GM18502 (cell line): ENCODE data around the gene NT5E.
A peak's percentile ranks its signal among the peaks of the same experiment; 100 is the strongest.

ENCODE experiments used
- ATAC-seq: cut with Tn5 transposase; IDR thresholded peaks from one replicate; pipeline ENCODE4 v1.9.1; 2021; ENCODE audit warnings: mild to moderate bottlenecking; ENCODE audit not compliant: unreplicated experiment, poor library complexity

The NT5E gene

DNA sequence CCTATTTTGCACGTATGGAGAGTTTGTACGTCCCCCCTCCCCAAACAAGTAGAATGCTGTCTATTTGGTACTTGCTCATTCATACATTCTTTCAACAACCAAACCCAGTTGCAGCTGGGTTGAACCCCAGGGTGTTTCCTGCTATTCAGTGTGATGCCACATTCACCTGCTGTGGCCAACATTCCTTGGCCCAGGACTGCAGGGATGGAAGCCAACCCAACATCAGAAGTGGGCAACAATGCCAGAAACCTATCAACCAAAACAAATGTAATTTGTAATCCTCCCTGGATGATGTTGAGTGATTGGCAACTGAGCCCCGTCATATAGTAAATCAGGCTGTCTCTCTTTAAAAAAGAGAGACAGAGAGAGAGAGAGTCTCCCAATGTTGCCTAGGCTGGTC is 8.9 kb downstream of the NT5E start:
- ATAC-seq, result no peak

DNA sequence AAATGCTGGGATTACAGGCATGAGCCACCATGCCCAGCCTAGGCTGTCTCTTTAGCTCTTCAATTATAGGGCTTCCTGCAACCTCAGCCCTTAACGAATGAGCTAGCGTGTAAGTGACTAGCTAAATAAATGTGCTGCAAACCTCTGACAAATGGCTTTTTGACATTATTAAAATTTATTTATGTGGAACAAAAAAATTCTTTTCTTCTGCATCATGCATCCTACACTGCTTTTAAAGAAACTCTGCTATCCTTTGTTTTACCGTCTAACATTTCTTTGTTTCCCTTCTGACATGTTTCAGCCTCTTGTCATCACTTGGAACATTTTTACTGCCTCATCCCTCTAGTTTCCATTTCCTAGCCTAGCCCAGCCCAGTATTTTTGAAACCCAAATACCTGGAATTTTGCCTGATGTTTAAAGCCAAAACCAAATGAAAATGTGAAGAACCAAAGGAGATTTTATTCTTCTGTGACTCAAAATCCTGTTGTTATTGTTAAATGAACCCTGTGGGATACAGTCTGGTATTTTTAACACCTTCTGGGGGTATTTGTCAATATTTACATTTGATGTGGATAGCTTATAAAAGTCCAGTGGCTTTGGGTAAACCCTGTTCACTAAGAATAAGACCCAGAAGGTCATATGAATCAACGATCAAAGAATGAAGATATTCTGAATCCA is 9.5 kb downstream of the NT5E start:
- ATAC-seq, result no peak

DNA sequence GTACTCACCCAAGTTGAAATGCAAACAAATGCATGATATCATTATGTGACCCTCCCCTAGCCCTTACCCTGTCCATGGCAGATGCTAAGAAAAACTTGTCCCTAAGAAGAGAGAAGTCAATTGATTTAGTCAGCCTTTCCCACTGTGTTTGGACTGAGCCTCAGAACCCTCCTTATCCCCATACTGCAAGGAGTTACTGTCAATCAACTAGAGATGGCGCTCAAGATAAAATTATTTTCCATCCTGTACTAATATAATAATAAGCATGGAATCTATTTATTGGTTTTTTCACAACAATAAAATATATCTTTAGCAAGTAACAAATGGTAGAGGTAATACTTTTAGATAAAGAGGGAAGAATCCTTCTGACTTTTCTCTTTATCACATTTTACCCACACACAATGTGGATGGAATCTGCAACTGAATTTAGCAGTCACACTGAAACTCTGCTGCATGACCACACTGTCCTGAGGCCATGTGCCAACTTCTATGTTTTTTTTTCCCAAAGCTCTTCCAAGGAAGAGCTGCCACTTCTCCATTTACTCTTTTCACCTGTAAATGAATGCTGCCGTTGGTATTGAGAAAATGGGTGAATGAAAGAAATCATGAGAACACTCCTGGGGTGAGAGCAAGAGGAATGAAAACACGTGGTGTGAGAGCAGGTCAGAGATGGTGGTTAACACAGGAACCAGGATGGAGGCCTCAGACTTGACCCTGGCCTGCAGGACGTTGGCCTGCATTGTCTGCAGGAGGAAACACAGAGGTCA is 10.5 kb downstream of the NT5E start:
- ATAC-seq, result peak; percentile 28

- peak; percentile 75 for ATAC-seq
Measured at GRCh38 chr6:85460921-85461797, 11.3 kb downstream of the NT5E start.

DNA sequence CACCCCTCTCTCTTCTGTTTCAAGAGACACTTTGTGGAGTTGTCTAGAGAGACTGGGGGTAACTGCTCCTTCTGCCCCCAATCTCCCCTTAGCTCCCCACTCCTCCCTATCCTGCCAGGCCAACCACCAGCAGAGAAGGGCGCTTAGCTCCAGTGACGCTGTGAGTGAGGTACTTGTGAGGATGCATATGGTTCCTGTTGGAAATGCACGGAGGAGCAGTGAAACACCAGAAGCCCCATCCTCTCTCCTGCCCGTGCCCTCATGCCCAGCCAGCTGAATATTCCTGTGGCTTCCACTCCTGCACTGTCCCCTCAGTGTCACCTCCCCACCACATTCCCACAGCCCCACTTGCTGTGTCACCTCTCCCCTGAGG is 11.9 kb downstream of the NT5E start:
- ATAC-seq, result peak; percentile 1

GRCh38 chr6:85462673-85463072 is 12.8 kb downstream of the NT5E start:
- no peak for ATAC-seq

- no peak for ATAC-seq
Measured at GRCh38 chr6:85463621-85464259, 13.9 kb downstream of the NT5E start.

GRCh38 chr6:85464260-85464644 is 14.4 kb downstream of the NT5E start:
- no peak for ATAC-seq

- ATAC-seq, result no peak
Measured at GRCh38 chr6:85464722-85465150, 14.9 kb downstream of the NT5E start.

DNA sequence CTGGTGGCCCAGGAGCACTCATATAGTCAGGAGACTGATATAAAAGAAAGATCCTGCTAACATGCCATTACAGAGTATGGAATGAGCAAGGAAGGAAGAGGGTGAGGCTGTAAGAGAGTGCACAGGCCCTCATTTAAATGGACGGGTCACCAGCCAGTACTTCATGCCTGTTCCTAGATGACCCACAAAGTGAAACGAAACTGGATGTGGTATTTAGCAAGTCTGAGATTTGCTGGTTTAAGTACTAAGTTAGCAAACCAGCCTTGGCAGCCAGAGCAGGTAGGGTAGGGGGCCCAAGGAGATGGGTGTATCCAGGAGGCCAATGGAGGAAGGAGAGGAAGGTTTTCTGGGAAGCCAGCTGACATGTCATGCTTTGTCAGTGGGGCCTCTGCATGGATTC is 15.9 kb downstream of the NT5E start:
- ATAC-seq, result peak; percentile 51

- no peak for ATAC-seq
Measured at GRCh38 chr6:85468326-85468725, 18.4 kb downstream of the NT5E start.

GRCh38 chr6:85469276-85470022 is 19.6 kb downstream of the NT5E start:
- no peak for ATAC-seq

- no peak for ATAC-seq
Measured at GRCh38 chr6:85470023-85470410, 20.1 kb downstream of the NT5E start.

- no peak for ATAC-seq
Measured at GRCh38 chr6:85472744-85473143, 22.9 kb downstream of the NT5E start.

- no peak for ATAC-seq
Measured at GRCh38 chr6:85473748-85474147, 23.9 kb downstream of the NT5E start.

DNA sequence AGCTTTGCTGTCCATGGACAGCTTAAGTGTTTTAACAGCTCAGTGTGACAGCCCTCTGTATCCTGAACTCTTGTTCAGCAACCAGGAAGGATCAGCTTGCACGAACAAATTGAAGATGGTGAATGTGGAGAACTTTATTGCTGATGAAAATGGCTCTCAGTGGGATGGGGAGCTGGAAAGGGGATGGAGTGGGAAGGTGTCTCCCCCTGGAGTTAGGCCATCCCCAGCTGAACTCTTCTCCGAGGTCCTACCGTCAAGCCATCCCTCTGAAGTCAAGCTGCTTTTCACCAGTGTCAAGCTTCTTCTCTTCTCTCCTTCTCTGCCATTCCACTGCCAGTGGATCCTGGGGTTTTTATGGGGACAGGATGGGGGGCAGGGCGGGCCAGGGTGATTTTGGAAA is 26.6 kb downstream of the NT5E start:
- no peak for ATAC-seq

DNA sequence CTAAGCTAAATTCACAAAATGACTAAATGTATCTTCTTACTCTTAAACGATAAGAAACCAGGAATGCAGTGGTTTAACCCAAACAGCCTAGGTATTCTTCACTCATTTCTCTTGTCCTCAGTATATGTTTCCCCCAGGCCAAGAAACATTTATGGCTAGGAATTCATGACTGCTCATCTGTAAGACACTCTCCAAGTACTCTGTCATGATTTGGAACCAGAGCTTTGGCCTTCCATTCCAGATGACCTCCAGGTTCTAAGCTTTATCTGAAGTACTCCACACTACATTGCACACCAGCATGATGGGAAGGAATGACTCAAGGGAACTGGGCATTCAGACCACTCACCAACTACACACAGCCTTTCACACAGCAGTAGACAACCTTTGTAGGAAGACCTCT is 29.3 kb downstream of the NT5E start:
- ATAC-seq, result no peak

- ATAC-seq, result no peak
Measured at GRCh38 chr6:85482206-85482904, 32.5 kb downstream of the NT5E start.
